HepG2 (cell line): ENCODE data around the gene HOXA10. TPM values are rescaled to one million over a fixed set of nuclear protein-coding genes. Genes with fewer than 3 reads are reported as not detected.

Source experiments
- CC2D1A ChIP-seq: sonication (generic); formaldehyde crosslinking; IDR thresholded peaks from 2 replicates; pipeline ENCODE4 v1.8.1; 2023; ENCODE audit warnings: mild to moderate bottlenecking, missing genetic modification reagents
- CREB1 ChIP-seq, 2 experiments: fragments of 450-650 bp in 1 of 2; IDR thresholded peaks; 2 replicates each; pipeline ENCODE4 v1.6.1; 2016 to 2017; ENCODE audit warnings: control low read depth in 1 of 2, mild to moderate bottlenecking in 1 of 2, missing compliant biosample characterization in 1 of 2, missing genetic modification characterization in 1 of 2
- FOXJ3 ChIP-seq: sonication (generic); formaldehyde crosslinking; IDR thresholded peaks from 2 replicates; pipeline ENCODE4 v1.4.0; 2020; ENCODE audit warnings: missing genetic modification reagents, mild to moderate bottlenecking, borderline replicate concordance
- HDAC1 ChIP-seq: sonication (generic); formaldehyde crosslinking; IDR thresholded peaks from 2 replicates; pipeline ENCODE4 v1.5.1; 2020; ENCODE audit warnings: mild to moderate bottlenecking, missing genetic modification reagents
- LCORL ChIP-seq, 2 experiments: fragments of 450-650 bp in 1 of 2; sonication (generic) in 1 of 2; formaldehyde crosslinking in 1 of 2; IDR thresholded peaks; 2 replicates each; pipeline versions ENCODE4 v1.5.0 to v1.6.1; 2017 to 2020; ENCODE audit warnings: antibody characterized with exemption in 1 of 2, missing genetic modification reagents in 1 of 2
- MIER3 ChIP-seq: IDR thresholded peaks from 2 replicates; pipeline ENCODE4 v1.6.1; 2016; ENCODE audit warnings: missing compliant biosample characterization, borderline replicate concordance
- MLX ChIP-seq: IDR thresholded peaks from 2 replicates; pipeline ENCODE4 v1.6.1; 2016
- NONO ChIP-seq, 2 experiments: fragments of 450-650 bp in 1 of 2; sonication (generic) in 1 of 2; formaldehyde crosslinking in 1 of 2; IDR thresholded peaks in 1 of 2; conservative IDR thresholded peaks in 1 of 2; 2 replicates each; pipeline versions ENCODE4 v1.6.1 to v1.8.0; 2017 to 2022; ENCODE audit warnings: mild to moderate bottlenecking in 1 of 2, missing genetic modification reagents in 1 of 2, moderate library complexity in 1 of 2
- SP2 ChIP-seq: sonication (generic); formaldehyde crosslinking; IDR thresholded peaks from 2 replicates; pipeline ENCODE4 v1.5.1; 2020; ENCODE audit warnings: mild to moderate bottlenecking, missing genetic modification reagents
- STAT5B ChIP-seq: sonication (generic); formaldehyde crosslinking; IDR thresholded peaks from 2 replicates; pipeline ENCODE4 v1.4.0; 2020; ENCODE audit warnings: missing genetic modification reagents
- ZBTB26 ChIP-seq: IDR thresholded peaks from 2 replicates; pipeline ENCODE4 v1.6.1; 2016; ENCODE audit warnings: missing compliant biosample characterization, missing genetic modification reagents, borderline replicate concordance
- ZBTB3 ChIP-seq: sonication (generic); formaldehyde crosslinking; IDR thresholded peaks from 2 replicates; pipeline ENCODE4 v1.4.0; 2020; ENCODE audit warnings: low read depth, mild to moderate bottlenecking, moderate library complexity, missing genetic modification reagents, borderline replicate concordance
- ZBTB42 ChIP-seq: sonication (generic); formaldehyde crosslinking; IDR thresholded peaks from 2 replicates; pipeline ENCODE4 v1.5.0; 2020; ENCODE audit warnings: mild to moderate bottlenecking, missing genetic modification reagents
- ZFYVE20 ChIP-seq: sonication (generic); formaldehyde crosslinking; IDR thresholded peaks from 2 replicates; pipeline ENCODE4 v1.8.0; 2023; ENCODE audit warnings: low read depth, mild to moderate bottlenecking, moderate library complexity, missing genetic modification reagents, borderline replicate concordance
- ZMYM4 ChIP-seq: sonication (generic); formaldehyde crosslinking; IDR thresholded peaks from 2 replicates; pipeline ENCODE4 v1.8.1; 2023; ENCODE audit warnings: mild to moderate bottlenecking, missing genetic modification reagents
- polyA plus RNA-seq, 8 experiments: library from polyadenylated mRNA; depleted of rRNA in 3 of 8; stranded (reverse) in 7 of 8; unstranded in 1 of 8; fragments of >200 nt; fragmentation: Illumina TruSeq in 4 of 8; extraction: Trizol in 4 of 8; gene quantifications; 2 replicates each; pipeline versions ENCODE4 v1.2.1 to v1.2.3, GENCODE V29; 2011 to 2016; ENCODE audit warnings: low read depth in 4 of 8, missing spikeins in 1 of 8, mixed read lengths in 1 of 8; ENCODE audit not compliant: insufficient read depth in 1 of 8
- total RNA-seq, 5 experiments: library from RNA; depleted of rRNA; stranded (reverse); fragments of >200 nt; fragmentation: Illumina TruSeq; extraction: Trizol; gene quantifications; 2 replicates each; pipeline ENCODE4 v1.2.3, GENCODE V29; 2016; ENCODE audit warnings: low read depth in 1 of 5
- TF ChIP-seq, protein P1 (sequence below): sonication (generic); formaldehyde crosslinking; IDR thresholded peaks from 2 replicates; pipeline ENCODE4; 2020; ENCODE audit warnings: missing genetic modification reagents, mild to moderate bottlenecking, borderline replicate concordance

The HOXA10 gene
- total and polyA plus RNA-seq, 2 of the 13 experiments (the other 11 are each of a cell fraction or from before 2014, with no cell fraction given) = not detected

DNA sequence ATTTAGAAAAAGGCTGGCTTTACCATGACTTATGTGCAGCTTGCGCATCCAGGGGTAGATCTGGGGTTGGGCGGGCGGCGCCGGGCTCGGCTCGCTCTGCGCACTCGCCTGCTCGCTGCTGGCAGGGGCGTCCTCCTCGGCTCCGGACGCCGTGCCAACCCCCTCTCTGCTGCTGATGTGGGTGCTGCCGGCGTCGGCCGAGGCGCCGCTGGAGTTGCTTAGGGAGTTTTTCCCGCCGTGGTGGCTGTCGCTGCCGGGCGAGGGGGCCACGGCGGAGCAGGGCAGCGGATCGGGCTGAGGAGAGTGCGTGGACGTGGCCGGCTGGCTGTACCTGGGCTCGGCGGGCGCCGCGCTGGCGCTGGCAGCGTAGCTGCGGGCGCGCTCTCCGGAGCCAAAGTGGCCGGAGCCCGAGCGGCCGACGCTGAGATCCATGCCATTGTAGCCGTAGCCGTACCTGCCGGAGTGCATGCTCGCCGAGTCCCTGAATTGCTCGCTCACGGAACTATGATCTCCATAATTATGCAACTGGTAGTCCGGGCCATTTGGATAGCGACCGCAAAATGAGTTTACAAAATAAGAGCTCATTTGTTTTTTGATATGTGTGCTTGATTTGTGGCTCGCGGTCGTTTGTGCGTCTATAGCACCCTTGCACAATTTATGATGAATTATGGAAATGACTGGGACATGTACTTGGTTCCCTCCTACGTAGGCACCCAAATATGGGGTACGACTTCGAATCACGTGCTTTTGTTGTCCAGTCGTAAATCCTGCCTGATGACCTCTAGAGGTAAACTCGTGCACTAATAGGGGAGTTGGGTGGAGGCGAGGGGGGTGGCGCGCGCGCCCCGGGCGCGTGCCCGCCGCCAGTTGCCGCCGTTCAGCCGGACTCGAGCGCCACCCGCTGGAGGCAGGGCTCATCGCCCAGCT lies 30.8 kb downstream of the HOXA10 start, which contains the start of gene HOXA5 (continued):
- no peak for TF ChIP-seq FOXJ3
- TF ChIP-seq STAT5B = no peak
- no peak for TF ChIP-seq ZBTB26
- peak; percentile 26; the same call in 1 of the 2 replicates for TF ChIP-seq CREB1 (IDR thresholded peaks at IDR 0.05)
- peak; percentile 52; the same call in 1 of the 2 replicates for TF ChIP-seq CREB1 (CRISPR knock-in tag; IDR thresholded peaks at IDR 0.05)
- TF ChIP-seq ZMYM4 (CRISPR knock-in tag) = peak; percentile 87
- TF ChIP-seq SP2 (CRISPR knock-in tag) = no peak
- TF ChIP-seq MLX = peak; percentile 52; the same call in 1 of the 2 replicates
- no peak for TF ChIP-seq ZFYVE20 (CRISPR knock-in tag)
- TF ChIP-seq CC2D1A (CRISPR knock-in tag) = no peak
- no peak for TF ChIP-seq MIER3 (CRISPR knock-in tag)
- TF ChIP-seq ZBTB3 (CRISPR knock-in tag) = no peak
- peak; percentile 43; the same call in 1 of the 2 replicates for TF ChIP-seq HDAC1
- no peak for TF ChIP-seq NONO (IDR thresholded peaks at IDR 0.05)
- TF ChIP-seq NONO (CRISPR knock-in tag; conservative IDR thresholded peaks at IDR 0.05) = no peak; the same call in none of the 2 replicates
- TF ChIP-seq, protein P1, sequence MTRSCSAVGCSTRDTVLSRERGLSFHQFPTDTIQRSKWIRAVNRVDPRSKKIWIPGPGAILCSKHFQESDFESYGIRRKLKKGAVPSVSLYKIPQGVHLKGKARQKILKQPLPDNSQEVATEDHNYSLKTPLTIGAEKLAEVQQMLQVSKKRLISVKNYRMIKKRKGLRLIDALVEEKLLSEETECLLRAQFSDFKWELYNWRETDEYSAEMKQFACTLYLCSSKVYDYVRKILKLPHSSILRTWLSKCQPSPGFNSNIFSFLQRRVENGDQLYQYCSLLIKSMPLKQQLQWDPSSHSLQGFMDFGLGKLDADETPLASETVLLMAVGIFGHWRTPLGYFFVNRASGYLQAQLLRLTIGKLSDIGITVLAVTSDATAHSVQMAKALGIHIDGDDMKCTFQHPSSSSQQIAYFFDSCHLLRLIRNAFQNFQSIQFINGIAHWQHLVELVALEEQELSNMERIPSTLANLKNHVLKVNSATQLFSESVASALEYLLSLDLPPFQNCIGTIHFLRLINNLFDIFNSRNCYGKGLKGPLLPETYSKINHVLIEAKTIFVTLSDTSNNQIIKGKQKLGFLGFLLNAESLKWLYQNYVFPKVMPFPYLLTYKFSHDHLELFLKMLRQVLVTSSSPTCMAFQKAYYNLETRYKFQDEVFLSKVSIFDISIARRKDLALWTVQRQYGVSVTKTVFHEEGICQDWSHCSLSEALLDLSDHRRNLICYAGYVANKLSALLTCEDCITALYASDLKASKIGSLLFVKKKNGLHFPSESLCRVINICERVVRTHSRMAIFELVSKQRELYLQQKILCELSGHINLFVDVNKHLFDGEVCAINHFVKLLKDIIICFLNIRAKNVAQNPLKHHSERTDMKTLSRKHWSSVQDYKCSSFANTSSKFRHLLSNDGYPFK (CRISPR knock-in tag) = no peak
- no peak for TF ChIP-seq ZBTB42
- no peak for TF ChIP-seq LCORL (IDR thresholded peaks at IDR 0.05)
- TF ChIP-seq LCORL (CRISPR knock-in tag; IDR thresholded peaks at IDR 0.05) = no peak
